Nephron progenitor cell (in vitro differentiated cells): Measurements from ENCODE around the gene MRAP.

Experiments
- DNase-seq: peaks from one replicate; pipeline ENCODE4 v3.0.0; 2021
- H3K27ac Mint-ChIP-seq: 2 replicates; pipeline ENCODE4 v1.8.0; 2021; ENCODE audit warnings: mild to moderate bottlenecking, moderate library complexity, mixed read lengths
- H3K27me3 Mint-ChIP-seq: 2 replicates; pipeline ENCODE4 v1.8.0; 2021; ENCODE audit warnings: mild to moderate bottlenecking, low read depth, mixed read lengths; ENCODE audit not compliant: poor library complexity
- H3K36me3 Mint-ChIP-seq: 2 replicates; pipeline ENCODE4 v1.8.0; 2021; ENCODE audit warnings: low read depth, mixed read lengths
- H3K4me1 Mint-ChIP-seq: 2 replicates; pipeline ENCODE4 v1.8.0; 2021; ENCODE audit warnings: mixed read lengths
- H3K4me3 Mint-ChIP-seq: 2 replicates; pipeline ENCODE4 v1.8.0; 2021; ENCODE audit warnings: mild to moderate bottlenecking, moderate library complexity, mixed read lengths
- H3K9me3 Mint-ChIP-seq: 2 replicates; pipeline ENCODE4 v1.8.0; 2021; ENCODE audit warnings: mild to moderate bottlenecking, moderate library complexity, mixed read lengths
- TF ChIP-seq, protein P1 (sequence below): fragments of 200-600 bp; sonication (generic); IDR thresholded peaks from 2 replicates; pipeline ENCODE4 v1.5.0; 2021; ENCODE audit warnings: antibody characterized with exemption

The MRAP gene

DNA sequence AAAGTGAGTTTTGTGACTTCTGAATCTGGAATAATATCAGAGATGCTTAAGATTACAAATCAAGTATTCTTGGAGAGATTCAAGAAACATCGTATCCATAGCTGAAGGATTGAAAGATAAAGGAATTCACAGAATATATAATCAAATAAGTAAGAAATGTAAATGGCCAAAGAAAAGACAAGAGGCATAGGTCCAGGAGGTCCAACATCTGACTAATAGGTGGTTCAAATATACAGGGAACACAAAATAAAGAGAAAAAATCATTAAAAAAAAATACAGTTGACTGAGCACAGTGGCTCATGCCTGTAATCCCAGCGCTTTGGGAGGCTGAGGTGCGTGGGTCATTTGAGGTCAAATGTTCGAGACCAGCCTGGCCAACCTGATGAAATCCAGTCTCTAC, 13.2 kb upstream of the MRAP start:
- H3K36me3 Mint-ChIP-seq: peaks cover 18% of the 10 kb centered on the region
- peaks cover 1% of the 10 kb centered on the region for H3K4me1 Mint-ChIP-seq
- H3K9me3 Mint-ChIP-seq: peaks cover 27% of the 10 kb centered on the region
- H3K27ac Mint-ChIP-seq: no peak overlapping the region
- H3K4me3 Mint-ChIP-seq: no peak overlapping the region
- H3K27me3 Mint-ChIP-seq: peaks cover 4% of the 10 kb centered on the region
- TF ChIP-seq, protein P1, sequence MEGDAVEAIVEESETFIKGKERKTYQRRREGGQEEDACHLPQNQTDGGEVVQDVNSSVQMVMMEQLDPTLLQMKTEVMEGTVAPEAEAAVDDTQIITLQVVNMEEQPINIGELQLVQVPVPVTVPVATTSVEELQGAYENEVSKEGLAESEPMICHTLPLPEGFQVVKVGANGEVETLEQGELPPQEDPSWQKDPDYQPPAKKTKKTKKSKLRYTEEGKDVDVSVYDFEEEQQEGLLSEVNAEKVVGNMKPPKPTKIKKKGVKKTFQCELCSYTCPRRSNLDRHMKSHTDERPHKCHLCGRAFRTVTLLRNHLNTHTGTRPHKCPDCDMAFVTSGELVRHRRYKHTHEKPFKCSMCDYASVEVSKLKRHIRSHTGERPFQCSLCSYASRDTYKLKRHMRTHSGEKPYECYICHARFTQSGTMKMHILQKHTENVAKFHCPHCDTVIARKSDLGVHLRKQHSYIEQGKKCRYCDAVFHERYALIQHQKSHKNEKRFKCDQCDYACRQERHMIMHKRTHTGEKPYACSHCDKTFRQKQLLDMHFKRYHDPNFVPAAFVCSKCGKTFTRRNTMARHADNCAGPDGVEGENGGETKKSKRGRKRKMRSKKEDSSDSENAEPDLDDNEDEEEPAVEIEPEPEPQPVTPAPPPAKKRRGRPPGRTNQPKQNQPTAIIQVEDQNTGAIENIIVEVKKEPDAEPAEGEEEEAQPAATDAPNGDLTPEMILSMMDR: no peak
- no peak for DNase-seq

DNA sequence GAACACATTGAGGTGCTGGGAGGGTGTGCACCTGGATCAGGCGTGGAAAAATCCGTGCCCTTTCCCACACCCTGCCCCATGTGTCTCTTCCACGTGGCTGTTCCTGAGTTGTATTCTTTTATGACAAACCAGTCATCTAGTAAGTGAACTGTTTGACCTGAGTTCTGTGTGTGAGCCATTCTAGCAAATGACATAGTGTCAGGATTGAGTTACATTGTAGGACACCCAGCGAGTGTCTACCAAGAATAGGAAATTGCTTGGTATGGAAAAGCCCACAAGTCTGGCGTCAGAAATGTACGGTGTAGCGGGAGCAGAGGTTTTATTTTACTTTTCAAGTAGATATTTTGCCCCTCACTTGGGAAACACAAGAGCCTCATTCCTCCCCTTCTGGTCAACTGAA, 1.2 kb upstream of the MRAP start:
- TF ChIP-seq, protein P1: no peak
- H3K36me3 Mint-ChIP-seq: peaks cover 23% of the 10 kb centered on the region
- no peak overlapping the region for H3K4me3 Mint-ChIP-seq
- no peak for DNase-seq
- no peaks in the 10 kb centered on the region for H3K9me3 Mint-ChIP-seq
- no peak overlapping the region for H3K27ac Mint-ChIP-seq
- H3K27me3 Mint-ChIP-seq: no peaks in the 10 kb centered on the region
- H3K4me1 Mint-ChIP-seq: no peaks in the 10 kb centered on the region

DNA sequence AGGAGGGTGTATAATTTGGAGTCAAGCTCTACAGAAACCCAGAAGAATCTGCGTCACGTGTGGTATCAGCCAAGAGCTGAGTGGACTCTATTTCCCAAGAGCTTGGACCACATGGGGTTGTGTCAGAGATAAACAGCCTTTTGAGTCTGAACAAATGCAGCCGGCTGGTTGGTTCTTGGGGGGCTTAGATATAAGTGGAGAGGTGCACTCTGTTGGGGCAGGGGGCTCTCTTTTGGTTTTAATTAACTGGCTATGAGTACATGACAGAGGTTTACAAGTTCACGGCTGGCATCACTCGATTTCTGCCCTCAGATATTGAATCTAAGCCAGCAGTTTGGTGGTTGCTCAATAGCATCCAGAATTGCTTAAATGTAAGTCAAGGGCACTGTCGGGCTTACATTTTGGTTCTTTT, 501 bp upstream of the MRAP start:
- H3K27ac Mint-ChIP-seq: no peak overlapping the region
- H3K27me3 Mint-ChIP-seq: no peaks in the 10 kb centered on the region
- no peaks in the 10 kb centered on the region for H3K4me1 Mint-ChIP-seq
- no peak overlapping the region for H3K4me3 Mint-ChIP-seq
- no peak for DNase-seq
- no peaks in the 10 kb centered on the region for H3K9me3 Mint-ChIP-seq
- TF ChIP-seq, protein P1: no peak
- peaks cover 23% of the 10 kb centered on the region for H3K36me3 Mint-ChIP-seq

DNA sequence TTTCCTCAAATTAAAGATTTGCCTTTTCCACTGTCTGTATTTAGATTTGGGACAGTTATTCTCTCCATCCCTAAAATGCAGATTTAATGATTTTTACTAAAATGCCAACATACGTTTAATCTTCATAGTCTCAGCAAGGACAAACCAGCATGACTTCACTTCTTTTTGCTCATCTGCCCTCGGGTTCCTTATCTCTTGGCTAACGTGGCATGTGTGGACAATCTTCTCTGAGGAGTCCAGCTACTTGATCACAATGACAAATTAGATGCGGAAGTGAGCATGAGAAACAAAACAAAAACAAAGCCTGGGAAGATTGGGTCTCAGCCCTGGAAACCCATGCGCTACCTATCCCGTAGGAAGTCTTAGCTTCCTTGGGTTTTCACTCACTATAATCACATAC, 1.0 kb downstream of the MRAP start:
- no peak overlapping the region for H3K27ac Mint-ChIP-seq
- H3K9me3 Mint-ChIP-seq: no peaks in the 10 kb centered on the region
- no peaks in the 10 kb centered on the region for H3K27me3 Mint-ChIP-seq
- H3K4me1 Mint-ChIP-seq: no peaks in the 10 kb centered on the region
- TF ChIP-seq, protein P1: no peak
- DNase-seq: no peak
- H3K4me3 Mint-ChIP-seq: no peak overlapping the region
- peaks cover 23% of the 10 kb centered on the region for H3K36me3 Mint-ChIP-seq

DNA sequence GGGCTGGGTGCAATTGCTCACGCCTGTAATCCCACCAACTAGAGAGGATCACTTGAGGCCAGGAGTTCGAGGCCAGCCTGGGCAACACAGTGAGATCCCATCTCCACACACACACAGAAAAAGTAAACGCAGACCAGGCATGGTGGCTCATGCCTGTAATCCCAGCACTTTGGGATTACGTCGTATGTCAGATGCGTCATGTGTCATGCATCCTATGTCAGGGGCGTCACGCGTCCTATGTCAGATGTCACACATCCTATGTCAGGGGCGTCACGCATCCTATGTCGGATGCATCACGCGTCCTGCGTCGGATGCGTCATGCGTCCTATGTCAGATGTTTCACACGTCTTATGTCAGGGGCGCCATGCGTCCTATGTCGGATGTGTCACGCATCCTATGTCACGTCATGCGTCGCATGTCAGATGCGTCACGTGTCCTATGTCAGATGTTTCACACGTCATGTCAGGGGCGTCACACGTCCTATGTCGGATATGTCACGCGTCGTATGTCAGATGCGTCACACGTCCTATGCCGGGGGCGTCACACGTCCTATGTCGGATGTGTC, 1.5 kb downstream of the MRAP start:
- H3K4me3 Mint-ChIP-seq: no peak overlapping the region
- no peaks in the 10 kb centered on the region for H3K27me3 Mint-ChIP-seq
- H3K4me1 Mint-ChIP-seq: no peaks in the 10 kb centered on the region
- TF ChIP-seq, protein P1: no peak
- H3K36me3 Mint-ChIP-seq: peaks cover 25% of the 10 kb centered on the region
- H3K9me3 Mint-ChIP-seq: no peaks in the 10 kb centered on the region
- no peak for DNase-seq
- H3K27ac Mint-ChIP-seq: no peak overlapping the region

DNA sequence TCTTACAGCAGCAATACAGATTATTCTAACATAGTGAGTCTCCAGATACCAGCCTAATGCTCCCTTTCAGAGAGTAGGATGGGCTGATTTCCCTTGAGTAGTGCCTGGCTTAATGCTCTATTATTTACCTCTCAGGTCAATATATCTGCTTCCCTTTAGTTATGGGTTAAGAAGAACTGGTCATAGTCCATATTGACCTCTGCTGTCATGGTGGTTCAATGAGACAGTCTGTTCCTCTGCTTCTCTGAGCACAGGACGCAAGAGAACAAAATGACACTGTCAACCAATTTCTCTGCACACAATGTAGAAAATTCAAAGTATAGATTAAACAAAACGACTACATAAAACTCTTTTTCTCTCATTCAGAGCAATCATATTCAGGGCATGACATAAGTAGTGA, 2.9 kb downstream of the MRAP start:
- no peak for DNase-seq
- Mint-ChIP-seq H3K9me3 (no peaks in the 10 kb centered on the region), H3K27ac (no peak overlapping the region), H3K4me1 (peaks cover 13% of the 10 kb centered on the region), H3K36me3 (peaks cover 34% of the 10 kb centered on the region), H3K27me3 (no peaks in the 10 kb centered on the region), H3K4me3 (no peak overlapping the region)
- TF ChIP-seq, protein P1: no peak
